HG03571 (cell line): ENCODE data around the gene SORBS1.

Source experiments
- ATAC-seq: cut with Tn5 transposase; IDR thresholded peaks from one replicate; pipeline ENCODE4 v1.9.1; 2021; ENCODE audit not compliant: unreplicated experiment

The SORBS1 gene

GRCh38 chr10:95542330-95542729, 18.8 kb downstream of the SORBS1 start:
- no peak for ATAC-seq

DNA sequence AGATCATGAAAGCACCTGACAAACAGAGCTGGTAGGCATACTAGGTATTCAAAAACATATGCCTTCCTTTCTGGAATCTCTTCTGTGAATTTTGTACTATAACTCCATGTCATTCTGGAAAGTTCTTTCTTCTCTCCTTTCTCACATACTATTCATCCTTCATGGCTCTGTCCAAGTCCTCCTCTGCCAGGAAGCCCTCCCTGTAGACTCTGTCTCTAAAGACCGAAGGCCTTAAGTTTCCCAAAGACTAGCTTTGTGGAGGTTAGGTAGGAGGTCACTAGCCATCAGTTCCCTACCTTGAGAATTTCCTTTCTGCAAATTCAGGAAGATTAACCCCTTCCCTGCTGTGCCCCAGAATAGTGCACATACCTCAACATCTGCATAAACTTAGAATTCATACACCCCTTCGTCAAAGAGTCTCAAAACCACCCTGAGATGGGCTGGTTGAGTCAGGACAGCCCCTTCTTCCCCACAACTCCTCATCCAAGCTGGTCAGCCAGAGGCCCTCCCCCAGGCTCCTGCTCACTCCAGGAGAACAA, 20.6 kb downstream of the SORBS1 start:
- ATAC-seq: no peak

- ATAC-seq: no peak
These were observed 21.4 kb downstream of the SORBS1 start for GRCh38 chr10:95539560-95540284.

GRCh38 chr10:95538412-95538811, 22.8 kb downstream of the SORBS1 start:
- ATAC-seq: no peak

- ATAC-seq: no peak
These were observed 23.6 kb downstream of the SORBS1 start for GRCh38 chr10:95537542-95537927.

GRCh38 chr10:95536894-95537541, 24.2 kb downstream of the SORBS1 start:
- no peak for ATAC-seq

GRCh38 chr10:95536017-95536416, 25.2 kb downstream of the SORBS1 start:
- no peak for ATAC-seq

- ATAC-seq: no peak
These were observed 25.6 kb downstream of the SORBS1 start for GRCh38 chr10:95535526-95535925.

DNA sequence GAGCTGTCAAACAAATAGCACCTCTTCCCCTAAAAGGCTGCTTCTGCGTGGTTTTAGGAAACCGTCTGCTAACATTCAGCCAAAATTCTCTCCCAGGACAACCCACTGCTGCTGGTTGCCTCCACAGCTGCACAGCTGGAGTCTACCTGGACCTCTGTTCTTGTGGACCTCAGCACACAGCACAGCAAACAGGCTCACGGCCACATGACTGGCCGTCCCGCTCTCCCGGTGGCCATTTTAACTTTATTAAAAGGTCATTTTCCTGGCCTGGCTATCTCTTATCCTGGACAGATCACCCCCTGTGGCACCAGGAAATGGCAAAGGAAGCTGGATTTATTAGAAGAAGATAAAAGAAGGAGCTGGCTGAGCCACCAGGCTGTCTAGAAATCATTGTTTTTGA, 27.6 kb downstream of the SORBS1 start:
- ATAC-seq: no peak

- no peak for ATAC-seq
These were observed 28.6 kb downstream of the SORBS1 start for GRCh38 chr10:95532536-95532935.

DNA sequence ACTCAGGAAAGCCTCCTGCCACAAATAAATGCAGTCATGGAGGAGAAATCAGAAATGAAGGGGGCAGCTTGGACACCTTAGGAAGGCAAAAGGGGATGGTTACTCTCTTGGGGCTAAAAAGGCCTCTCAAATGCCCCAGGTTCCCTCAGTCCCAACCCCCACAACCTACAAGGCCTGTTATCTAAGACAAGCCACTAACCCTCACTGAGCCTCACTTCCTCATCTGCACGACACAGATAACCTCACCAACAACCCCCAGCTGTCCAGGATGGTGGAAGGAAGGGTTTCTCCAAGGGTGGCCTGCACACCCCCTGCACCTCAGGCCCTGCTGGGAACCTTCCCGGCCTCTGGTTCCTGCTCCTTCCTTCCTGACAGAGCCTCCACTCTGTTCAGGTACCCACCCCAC, 29.2 kb downstream of the SORBS1 start:
- no peak for ATAC-seq

- ATAC-seq: no peak
These were observed 29.9 kb downstream of the SORBS1 start for GRCh38 chr10:95531058-95531809.

DNA sequence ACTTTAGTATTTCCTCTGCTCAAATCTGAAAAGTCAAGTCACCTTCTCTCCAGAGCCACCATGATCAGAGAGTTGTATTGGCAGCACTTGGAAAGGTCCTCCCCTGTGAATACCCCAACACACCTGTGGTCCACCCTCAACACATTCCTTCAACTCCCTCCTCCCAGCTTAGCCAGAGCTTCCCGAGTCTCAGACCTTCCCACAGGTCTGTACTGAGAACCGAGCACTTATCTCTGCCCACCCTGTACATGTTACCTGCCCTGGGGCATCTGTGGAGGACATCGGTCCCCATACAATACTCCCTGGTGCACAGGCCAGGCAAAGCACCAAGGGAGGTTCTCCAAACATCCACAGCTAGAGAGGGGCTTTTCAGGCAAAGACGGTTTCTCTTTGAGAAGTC, 30.6 kb downstream of the SORBS1 start:
- no peak for ATAC-seq

GRCh38 chr10:95530029-95530428, 31.1 kb downstream of the SORBS1 start:
- ATAC-seq: no peak

DNA sequence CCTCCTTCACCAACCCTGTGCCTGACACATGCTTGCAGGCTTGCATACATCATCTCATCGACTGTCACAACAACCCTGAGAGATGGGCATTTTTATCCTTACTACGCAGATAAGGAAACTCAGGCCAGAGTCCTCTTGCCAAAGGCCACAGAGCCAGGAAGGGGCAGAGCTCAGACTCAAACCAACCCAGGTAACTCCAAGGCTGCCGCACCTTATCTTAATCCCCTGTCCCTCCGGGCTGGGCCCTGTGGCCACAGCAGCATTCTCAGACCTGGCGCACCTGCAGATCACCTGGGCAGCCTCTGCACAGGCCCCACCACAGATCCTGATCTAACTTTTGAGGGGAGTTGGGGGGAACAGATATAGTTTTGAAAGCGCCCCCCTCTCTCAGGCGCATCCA, 35.1 kb downstream of the SORBS1 start:
- ATAC-seq: no peak

- no peak for ATAC-seq
These were observed 36.1 kb downstream of the SORBS1 start for GRCh38 chr10:95525033-95525418.

DNA sequence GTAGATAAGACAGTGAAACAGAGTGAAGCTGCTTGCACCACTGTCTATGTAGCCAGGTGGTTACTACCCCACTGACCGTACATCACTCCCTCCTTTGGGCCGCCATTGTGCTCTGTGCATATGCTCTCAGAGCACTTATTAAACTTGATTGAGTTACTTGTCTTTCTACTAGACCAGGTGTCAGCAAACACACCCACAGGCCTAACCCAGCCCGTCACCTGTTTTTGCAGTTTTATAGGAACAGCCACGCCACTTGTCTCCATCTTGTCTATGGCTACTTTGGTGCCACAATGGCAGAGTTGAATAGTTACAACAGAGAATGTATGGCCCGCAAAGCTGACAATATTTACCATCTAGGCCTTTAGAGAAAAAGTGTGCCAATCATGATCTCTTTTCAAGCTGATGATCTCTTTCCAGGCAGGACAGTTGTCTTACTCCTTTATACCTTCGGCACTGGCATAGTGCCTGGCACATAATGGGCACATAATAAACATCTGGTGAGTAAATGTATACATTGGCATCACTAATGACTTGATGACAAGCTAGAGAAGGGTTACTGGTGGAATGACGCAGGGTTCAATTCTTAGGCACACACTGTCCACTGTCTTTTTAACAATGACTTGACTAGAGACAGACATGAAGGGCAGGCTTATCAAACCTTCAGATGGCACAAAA, 36.7 kb downstream of the SORBS1 start:
- ATAC-seq: no peak

GRCh38 chr10:95522117-95522516, 39.1 kb downstream of the SORBS1 start:
- ATAC-seq: no peak

DNA sequence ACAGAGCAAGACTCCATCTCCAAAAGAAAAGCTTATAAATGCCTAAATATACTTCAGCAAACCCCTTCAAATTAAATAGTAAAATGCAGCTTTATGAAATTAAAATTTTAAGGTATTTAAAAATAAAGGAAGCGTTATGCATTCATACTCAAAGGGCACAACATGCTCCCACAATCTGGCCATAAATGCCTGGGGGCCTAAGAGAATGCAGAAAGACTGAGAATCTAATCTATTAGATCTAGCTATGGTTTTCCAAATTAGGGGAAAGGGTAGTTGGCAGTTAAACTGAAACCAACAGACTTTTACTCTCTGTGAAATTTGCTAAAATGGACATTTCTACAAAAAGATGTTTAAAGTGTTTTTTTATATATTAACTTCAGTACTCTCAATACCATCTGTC, 40.6 kb downstream of the SORBS1 start:
- no peak for ATAC-seq

GRCh38 chr10:95518455-95519452, 42.4 kb downstream of the SORBS1 start:
- no peak for ATAC-seq
